SK-N-SH treated with all-trans-retinoic acid at 6 μM for 48 hours (cell line): ENCODE data around the gene SLC5A6.

Experiments used
- ARNTL ChIP-seq: fragments of 450-650 bp; formaldehyde crosslinking; IDR thresholded peaks from 2 replicates; pipeline ENCODE4 v1.5.0; 2020; ENCODE audit warnings: low read depth, mild to moderate bottlenecking, moderate library complexity, borderline replicate concordance
- BACH2 ChIP-seq: fragments of 250-450 bp; sonication (Bioruptor Pico); IDR thresholded peaks from 2 replicates; pipeline ENCODE4 v1.9.0; 2021; ENCODE audit warnings: mild to moderate bottlenecking, borderline replicate concordance
- TOX ChIP-seq: fragments of 250-450 bp; sonication (Bioruptor Pico); IDR thresholded peaks from 2 replicates; pipeline ENCODE4 v1.8.0; 2021; ENCODE audit warnings: mild to moderate bottlenecking, moderate library complexity, borderline replicate concordance
- ZFP30 ChIP-seq: fragments of 450-650 bp; formaldehyde crosslinking; IDR thresholded peaks from 2 replicates; pipeline ENCODE4 v1.5.0; 2022; ENCODE audit warnings: mild to moderate bottlenecking, moderate library complexity
- ZNF8 ChIP-seq: fragments of 450-650 bp; formaldehyde crosslinking; IDR thresholded peaks from 2 replicates; pipeline ENCODE4 v1.5.0; 2020; ENCODE audit warnings: mild to moderate bottlenecking, moderate library complexity
- TF ChIP-seq, protein P1 (sequence below): fragments of 250-450 bp; sonication (Bioruptor Pico); IDR thresholded peaks from 2 replicates; pipeline ENCODE4 v1.8.0; 2020; ENCODE audit warnings: mild to moderate bottlenecking, moderate library complexity, borderline replicate concordance
- TF ChIP-seq, protein P2 (sequence below): fragments of 250-450 bp; sonication (Bioruptor Pico); IDR thresholded peaks from 2 replicates; pipeline ENCODE4 v1.5.0; 2020; ENCODE audit warnings: mild to moderate bottlenecking, moderate library complexity
- TF ChIP-seq, protein P3 (sequence below): fragments of 250-450 bp; sonication (Bioruptor Pico); IDR thresholded peaks from 2 replicates; pipeline ENCODE4 v1.5.1; 2020; ENCODE audit warnings: low read depth, mild to moderate bottlenecking, moderate library complexity

DNA sequence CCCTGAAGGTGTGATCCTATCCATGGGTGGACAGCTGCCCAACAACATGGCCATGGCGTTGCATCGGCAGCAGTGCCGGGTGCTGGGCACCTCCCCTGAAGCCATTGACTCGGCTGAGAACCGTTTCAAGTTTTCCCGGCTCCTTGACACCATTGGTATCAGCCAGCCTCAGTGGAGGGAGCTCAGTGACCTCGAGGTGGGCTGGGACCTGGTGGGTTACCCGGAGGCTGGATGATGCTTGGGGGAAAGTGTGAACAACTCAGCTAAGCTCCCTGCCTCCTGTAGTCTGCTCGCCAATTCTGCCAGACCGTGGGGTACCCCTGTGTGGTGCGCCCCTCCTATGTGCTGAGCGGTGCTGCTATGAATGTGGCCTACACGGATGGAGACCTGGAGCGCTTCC is 21.3 kb upstream of the SLC5A6 start:
- TF ChIP-seq, protein P1, sequence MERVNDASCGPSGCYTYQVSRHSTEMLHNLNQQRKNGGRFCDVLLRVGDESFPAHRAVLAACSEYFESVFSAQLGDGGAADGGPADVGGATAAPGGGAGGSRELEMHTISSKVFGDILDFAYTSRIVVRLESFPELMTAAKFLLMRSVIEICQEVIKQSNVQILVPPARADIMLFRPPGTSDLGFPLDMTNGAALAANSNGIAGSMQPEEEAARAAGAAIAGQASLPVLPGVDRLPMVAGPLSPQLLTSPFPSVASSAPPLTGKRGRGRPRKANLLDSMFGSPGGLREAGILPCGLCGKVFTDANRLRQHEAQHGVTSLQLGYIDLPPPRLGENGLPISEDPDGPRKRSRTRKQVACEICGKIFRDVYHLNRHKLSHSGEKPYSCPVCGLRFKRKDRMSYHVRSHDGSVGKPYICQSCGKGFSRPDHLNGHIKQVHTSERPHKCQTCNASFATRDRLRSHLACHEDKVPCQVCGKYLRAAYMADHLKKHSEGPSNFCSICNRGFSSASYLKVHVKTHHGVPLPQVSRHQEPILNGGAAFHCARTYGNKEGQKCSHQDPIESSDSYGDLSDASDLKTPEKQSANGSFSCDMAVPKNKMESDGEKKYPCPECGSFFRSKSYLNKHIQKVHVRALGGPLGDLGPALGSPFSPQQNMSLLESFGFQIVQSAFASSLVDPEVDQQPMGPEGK (CRISPR knock-in tag), result no peak
- TF ChIP-seq, protein P2, sequence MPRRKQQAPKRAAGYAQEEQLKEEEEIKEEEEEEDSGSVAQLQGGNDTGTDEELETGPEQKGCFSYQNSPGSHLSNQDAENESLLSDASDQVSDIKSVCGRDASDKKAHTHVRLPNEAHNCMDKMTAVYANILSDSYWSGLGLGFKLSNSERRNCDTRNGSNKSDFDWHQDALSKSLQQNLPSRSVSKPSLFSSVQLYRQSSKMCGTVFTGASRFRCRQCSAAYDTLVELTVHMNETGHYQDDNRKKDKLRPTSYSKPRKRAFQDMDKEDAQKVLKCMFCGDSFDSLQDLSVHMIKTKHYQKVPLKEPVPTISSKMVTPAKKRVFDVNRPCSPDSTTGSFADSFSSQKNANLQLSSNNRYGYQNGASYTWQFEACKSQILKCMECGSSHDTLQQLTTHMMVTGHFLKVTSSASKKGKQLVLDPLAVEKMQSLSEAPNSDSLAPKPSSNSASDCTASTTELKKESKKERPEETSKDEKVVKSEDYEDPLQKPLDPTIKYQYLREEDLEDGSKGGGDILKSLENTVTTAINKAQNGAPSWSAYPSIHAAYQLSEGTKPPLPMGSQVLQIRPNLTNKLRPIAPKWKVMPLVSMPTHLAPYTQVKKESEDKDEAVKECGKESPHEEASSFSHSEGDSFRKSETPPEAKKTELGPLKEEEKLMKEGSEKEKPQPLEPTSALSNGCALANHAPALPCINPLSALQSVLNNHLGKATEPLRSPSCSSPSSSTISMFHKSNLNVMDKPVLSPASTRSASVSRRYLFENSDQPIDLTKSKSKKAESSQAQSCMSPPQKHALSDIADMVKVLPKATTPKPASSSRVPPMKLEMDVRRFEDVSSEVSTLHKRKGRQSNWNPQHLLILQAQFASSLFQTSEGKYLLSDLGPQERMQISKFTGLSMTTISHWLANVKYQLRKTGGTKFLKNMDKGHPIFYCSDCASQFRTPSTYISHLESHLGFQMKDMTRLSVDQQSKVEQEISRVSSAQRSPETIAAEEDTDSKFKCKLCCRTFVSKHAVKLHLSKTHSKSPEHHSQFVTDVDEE (CRISPR knock-in tag), result no peak
- TF ChIP-seq TOX (CRISPR knock-in tag), result no peak
- TF ChIP-seq, protein P3, sequence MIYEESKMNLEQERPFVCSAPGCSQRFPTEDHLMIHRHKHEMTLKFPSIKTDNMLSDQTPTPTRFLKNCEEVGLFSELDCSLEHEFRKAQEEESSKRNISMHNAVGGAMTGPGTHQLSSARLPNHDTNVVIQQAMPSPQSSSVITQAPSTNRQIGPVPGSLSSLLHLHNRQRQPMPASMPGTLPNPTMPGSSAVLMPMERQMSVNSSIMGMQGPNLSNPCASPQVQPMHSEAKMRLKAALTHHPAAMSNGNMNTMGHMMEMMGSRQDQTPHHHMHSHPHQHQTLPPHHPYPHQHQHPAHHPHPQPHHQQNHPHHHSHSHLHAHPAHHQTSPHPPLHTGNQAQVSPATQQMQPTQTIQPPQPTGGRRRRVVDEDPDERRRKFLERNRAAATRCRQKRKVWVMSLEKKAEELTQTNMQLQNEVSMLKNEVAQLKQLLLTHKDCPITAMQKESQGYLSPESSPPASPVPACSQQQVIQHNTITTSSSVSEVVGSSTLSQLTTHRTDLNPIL (CRISPR knock-in tag), result no peak
- no peak for TF ChIP-seq BACH2
- no peak for TF ChIP-seq ZFP30 (CRISPR knock-in tag)
- no peak for TF ChIP-seq ZNF8 (CRISPR knock-in tag)
- TF ChIP-seq ARNTL (CRISPR knock-in tag), result no peak
